ENCODE measurements around the gene DCC. TPM values are rescaled to one million over a fixed set of nuclear protein-coding genes. Genes with fewer than 3 reads are reported as not detected.

Gene DCC
- total RNA-seq, 1 experiment from 2014 or later = 0.72 TPM

DNA sequence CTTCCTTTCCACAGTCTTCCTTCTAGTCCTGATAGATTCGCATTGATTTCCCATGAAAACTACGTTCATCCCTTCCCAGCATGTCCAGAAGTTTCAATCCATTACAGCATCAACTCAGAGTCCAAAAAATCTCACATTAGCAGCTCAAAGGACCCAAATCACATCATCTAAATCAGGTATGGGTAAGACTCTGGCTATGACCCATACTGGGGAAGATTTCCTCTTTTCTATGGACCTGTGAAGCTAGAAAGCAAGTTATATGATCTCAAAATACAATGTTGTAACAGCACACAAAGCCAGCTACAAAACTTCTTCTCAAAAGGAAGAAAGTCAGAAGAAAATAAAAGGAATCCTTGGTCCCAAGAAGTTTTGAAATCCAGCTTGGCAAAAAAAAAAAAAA is 5.7 kb upstream of the DCC start (continued):
- TF ChIP-seq SMAD3 (CRISPR knock-in tag; IDR thresholded peaks at IDR 0.05; ENCODE audit: borderline replicate concordance) = no peak
- no peak for TF ChIP-seq E2F4 (CRISPR knock-in tag; IDR thresholded peaks at IDR 0.05; ENCODE audit: borderline replicate concordance, low read depth)

DNA sequence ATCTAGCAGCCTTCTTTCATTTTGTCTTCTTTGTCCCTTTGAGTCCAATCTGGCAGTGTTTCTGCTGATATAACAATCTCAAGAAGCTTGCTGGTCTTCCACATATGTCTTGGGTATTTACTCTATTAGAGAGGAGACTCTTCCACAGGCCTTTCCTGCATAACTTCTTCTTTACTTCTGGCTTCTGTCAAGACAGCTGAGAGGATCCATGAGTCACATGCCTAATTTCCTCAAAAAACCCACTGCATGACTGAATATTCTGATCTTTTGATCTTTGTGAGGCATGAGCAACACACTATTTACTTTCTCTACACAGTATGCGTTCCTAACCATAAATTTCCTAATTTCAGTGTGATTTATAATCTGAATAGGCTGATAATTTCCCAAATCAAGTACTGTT is 5.1 kb upstream of the DCC start:
- Mint-ChIP-seq H3K36me3 (no peaks in the 10 kb centered on the region), H3K27me3 (ENCODE audit: low read depth) (peaks cover 3% of the 10 kb centered on the region; the same call in 1 of the 2 replicates), H3K4me3 (no peak overlapping the region), H3K9me3 (peaks cover 20% of the 10 kb centered on the region), H3K4me1 (peaks cover 12% of the 10 kb centered on the region), H3K27ac (no peak overlapping the region)
- CTCF ChIA-PET = interaction anchor here (0.6 kb wide), 1 partner anchor 730 kb away, joined by 3 read pairs; no protein-coding TSS in a partner anchor
- POLR2A ChIA-PET = no interaction called here
- no peak for ATAC-seq
- DNase-seq (ENCODE audit: low spot score) = no peak
- TF ChIP-seq NR3C1 (CRISPR knock-in tag; conservative IDR thresholded peaks at IDR 0.05; ENCODE audit: low read depth) = no peak
- TF ChIP-seq ZNF121 (CRISPR knock-in tag; IDR thresholded peaks at IDR 0.05) = no peak
- no peak for TF ChIP-seq CREB1 (CRISPR knock-in tag; IDR thresholded peaks at IDR 0.05)
- TF ChIP-seq CREM (CRISPR knock-in tag; IDR thresholded peaks at IDR 0.05) = no peak
- no peak for TF ChIP-seq ESRRA (CRISPR knock-in tag; IDR thresholded peaks at IDR 0.05; ENCODE audit: borderline replicate concordance)
- TF ChIP-seq CBFB (CRISPR knock-in tag; IDR thresholded peaks at IDR 0.05; ENCODE audit: low read depth) = no peak
- TF ChIP-seq ELF4 (CRISPR knock-in tag; IDR thresholded peaks at IDR 0.05; ENCODE audit: low read depth) = no peak
- TF ChIP-seq GRHL2 (CRISPR knock-in tag; IDR thresholded peaks at IDR 0.05; ENCODE audit: insufficient replicate concordance, severe bottlenecking) = no peak
- TF ChIP-seq FOXK1 (CRISPR knock-in tag; IDR thresholded peaks at IDR 0.05) = no peak
- no peak for TF ChIP-seq ZNF219 (CRISPR knock-in tag; IDR thresholded peaks at IDR 0.05; ENCODE audit: borderline replicate concordance)
- TF ChIP-seq AR (CRISPR knock-in tag; IDR thresholded peaks at IDR 0.05) = no peak
- TF ChIP-seq ATF3 (CRISPR knock-in tag; conservative IDR thresholded peaks at IDR 0.05) = no peak
- TF ChIP-seq ARID4B (CRISPR knock-in tag; IDR thresholded peaks at IDR 0.05; ENCODE audit: borderline replicate concordance) = no peak
- no peak for TF ChIP-seq GABPB1 (CRISPR knock-in tag; IDR thresholded peaks at IDR 0.05)
- no peak for TF ChIP-seq RELA (CRISPR knock-in tag; IDR thresholded peaks at IDR 0.05; ENCODE audit: borderline replicate concordance)
- TF ChIP-seq ZNF671 (CRISPR knock-in tag; IDR thresholded peaks at IDR 0.05) = no peak
- TF ChIP-seq NR1H2 (CRISPR knock-in tag; IDR thresholded peaks at IDR 0.05) = no peak
- no peak for TF ChIP-seq ZNF232 (CRISPR knock-in tag; IDR thresholded peaks at IDR 0.05)
- TF ChIP-seq SOX15 (CRISPR knock-in tag; IDR thresholded peaks at IDR 0.05) = no peak
- TF ChIP-seq NFE2L1 (CRISPR knock-in tag; IDR thresholded peaks at IDR 0.05) = no peak
